ENCODE results near the gene CPNE1.

CPNE1 gene

DNA sequence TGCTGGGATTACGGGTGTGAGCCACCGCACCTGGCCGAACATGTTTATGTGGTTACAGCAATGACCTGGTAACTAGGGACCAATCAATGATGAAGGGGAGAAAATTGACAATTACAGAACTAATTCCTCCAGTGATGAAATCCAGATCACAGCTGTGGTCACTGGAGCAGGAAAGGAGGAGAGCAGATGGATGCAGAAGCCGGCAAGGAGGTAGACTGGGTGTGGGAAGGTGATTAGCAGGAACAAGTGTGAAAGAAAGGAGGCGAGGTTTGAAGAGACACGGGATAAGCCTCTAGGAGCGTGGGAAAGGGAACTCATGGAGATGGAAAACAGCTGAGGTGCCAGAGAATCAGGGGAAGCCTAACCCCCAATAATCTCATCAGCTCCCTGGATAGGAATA, 66.2 kb downstream of the CPNE1 start:
- no peak for DNase-seq

DNA sequence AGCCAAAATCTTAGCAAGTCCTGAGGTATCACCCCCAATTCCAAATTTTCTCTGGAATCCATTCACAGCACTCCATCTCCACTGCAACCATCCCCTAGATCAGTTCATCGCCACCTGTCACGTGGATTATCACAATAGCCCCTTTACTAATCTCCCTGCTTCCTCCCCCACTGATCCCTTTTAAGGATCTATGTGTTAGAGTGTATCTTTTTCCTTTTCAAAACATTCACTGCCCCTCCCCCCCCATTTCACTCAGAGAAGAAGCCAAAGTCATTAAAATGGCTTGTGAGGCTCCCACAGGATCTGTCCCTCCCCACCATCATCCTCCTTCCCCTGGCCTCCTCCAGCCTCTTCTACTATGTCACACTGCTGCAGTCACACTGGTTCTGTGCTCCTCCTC, 67.5 kb downstream of the CPNE1 start:
- DNase-seq = no peak

DNA sequence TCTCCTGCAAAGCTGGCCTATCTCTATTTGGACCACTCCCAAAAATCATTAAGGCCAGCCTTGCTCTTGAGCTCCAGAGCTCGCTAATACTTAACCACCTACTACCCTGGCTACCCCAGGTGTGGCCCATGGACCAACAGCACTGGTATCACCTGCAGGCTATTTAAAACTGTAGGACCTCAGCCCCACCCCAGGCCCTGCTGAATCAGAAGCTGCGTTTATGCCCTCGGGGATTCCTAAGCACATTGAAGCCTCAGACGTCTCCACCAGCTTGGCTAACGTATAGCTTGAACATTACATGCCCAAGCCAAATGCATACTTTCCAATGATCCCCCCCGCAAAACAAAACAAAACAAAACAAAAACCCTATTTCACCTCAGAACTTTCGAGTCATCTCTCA, 68.8 kb downstream of the CPNE1 start:
- no peak for DNase-seq

DNA sequence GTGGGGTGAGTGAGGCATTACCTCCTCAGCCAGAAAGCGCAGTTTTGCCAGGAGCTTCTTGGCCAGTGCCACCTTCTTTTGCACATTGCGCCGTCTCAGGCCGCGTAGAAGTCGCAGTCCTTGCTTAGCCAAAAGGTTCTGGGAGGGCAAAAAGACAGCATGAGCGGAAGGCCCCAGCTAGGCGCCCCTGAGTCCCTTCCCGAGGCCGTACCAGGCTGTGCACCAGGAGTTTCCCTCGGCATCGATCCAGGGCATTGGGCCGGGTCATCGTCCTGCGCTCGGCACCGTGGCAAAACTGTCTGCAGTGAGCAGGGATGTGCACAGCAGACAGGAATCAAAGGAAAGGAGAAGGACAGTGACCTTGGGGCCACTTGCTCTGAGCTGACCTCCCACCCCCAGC, 69.2 kb downstream of the CPNE1 start:
- DNase-seq = no peak

DNA sequence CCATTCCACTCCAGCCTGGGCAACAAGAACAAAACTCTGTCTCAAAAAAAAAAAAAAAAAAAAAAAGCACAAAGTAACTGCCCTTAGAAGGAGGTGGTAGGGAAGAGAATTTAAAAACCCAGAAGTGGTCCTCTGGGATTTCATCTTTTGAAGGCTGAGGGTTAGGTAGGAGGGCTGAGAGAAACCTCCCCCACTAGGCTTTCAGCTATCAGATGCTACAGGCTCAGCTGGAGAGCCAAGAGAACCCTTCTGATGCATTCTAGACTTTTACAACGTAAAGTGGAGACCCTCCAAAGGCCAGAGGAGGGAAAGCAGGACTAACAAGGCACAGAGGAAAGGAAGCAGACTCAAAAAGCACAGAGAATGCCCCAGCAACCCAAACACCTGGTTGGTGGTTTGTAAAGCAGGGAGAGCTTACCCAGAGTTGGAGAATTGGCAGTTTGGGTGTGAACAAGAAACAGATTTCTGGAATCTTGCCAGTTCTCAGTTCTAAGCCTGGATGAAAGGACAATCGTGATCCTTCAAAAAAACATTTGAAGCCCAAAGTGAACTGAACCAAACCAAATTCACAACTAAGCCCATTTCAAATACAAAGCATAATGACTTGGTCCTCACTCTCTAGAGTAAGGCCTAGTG, 72.2 kb downstream of the CPNE1 start:
- no peak for DNase-seq

DNA sequence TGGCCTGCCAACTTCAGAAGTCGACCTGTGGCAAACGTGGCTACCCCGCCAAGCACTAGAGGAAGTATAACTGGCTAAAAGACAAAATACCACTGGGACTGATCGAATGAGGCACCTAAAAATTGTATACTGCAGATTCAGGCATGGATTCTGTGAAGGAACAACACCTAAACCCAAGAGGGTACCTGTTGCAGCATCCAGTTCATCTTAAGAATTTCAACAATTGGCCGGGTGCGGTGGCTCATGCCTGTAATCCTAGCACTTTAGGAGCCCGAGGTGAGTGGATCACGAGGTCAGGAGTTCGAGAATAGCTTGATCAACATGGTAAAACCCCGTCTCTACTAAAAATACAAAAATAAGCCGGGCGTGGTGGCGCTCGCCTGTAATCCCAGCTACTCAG, 76.3 kb downstream of the CPNE1 start:
- no peak for DNase-seq

DNA sequence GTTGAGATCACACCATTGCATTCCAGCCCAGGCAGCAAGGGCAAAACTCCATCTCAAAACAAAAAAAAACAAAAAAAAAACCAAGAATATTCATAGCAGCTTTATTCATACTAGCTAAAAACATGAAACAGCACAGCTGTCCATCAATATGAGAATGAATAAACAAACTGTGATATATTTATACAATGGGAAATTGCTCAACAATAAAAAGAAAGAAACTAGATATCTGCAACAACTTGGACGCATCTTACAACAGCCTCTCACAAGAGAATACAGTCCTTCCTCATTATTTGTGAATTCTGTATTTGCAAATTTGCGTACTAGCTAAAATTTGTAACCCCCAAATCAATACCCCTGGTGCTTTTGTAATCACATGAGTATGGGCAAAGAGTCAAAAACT, 77.3 kb downstream of the CPNE1 start:
- no peak for DNase-seq

DNA sequence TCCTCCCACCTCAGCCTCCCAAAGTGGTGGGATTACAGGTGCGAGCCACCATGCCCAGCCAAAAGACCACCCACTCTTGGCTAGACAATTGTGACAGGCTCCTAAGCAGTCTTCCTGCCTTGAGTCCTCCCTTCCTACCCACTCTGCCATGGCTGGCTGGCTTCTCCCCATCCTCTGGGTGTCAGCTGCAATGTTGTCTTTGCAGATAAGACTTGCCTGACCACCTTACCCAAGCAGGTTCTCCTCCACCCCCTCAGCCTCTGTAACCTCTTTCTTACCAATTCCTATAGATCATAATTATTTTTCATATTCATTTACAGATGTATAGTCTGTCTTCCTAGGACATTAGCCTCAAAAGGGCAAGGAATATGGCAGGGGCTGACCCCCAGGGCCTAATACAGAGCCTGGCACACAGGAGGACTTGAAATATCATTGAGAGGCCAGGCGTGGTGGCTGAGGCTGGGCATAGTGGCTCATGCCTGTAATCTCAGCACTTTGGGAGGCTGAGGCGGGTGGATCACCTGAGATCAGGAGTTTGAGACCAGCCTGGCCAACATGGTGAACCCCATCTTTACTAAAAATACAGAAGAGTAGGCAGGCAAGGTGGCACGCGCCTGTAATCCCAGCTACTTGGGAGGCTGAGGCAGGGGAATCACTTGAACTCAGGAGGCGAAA, 77.8 kb downstream of the CPNE1 start:
- DNase-seq = no peak

DNA sequence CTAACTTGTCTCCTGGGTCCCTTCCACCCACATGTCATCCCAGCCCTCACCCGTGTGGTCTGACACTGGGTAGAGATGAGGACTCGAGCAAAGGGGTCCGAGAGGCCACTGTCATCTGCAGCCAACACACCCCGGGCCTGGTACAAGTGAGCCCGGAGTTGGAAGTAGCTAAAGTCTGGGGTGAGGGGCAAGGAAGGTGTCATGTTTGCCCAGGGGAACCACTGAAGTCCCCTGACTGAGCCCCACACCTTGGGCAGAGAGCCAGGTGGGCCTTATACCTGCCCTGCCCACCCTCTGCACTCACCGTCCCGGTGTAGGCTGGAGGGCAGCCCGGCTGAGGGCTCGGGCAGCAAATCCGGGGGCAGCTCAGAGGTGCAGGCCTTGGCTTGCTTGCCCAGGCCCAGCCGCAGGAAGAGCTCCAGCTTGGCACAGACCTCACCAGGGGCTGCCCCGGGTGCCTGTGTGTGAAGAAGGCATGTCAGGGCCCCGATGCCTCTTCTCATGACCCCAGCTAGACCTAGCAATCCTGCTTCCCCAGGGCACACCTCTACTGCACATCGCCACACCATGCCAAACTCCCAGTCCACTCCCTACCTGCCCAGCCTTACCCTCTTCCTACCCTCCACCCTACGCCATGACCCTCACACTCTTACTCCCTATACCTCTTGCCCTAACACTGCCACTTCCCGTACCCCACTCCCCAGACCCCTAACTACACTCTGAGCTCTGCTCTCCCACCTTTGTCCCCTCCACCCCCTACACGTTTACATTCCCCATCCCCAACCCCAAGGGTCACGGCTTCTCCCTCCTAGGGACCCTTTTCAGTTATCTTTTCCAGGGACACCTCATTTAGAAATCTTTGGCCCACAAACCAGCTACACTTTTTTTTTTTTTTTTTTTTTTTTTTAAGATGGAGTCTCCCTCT, 80.8 kb downstream of the CPNE1 start:
- DNase-seq = no peak

DNA sequence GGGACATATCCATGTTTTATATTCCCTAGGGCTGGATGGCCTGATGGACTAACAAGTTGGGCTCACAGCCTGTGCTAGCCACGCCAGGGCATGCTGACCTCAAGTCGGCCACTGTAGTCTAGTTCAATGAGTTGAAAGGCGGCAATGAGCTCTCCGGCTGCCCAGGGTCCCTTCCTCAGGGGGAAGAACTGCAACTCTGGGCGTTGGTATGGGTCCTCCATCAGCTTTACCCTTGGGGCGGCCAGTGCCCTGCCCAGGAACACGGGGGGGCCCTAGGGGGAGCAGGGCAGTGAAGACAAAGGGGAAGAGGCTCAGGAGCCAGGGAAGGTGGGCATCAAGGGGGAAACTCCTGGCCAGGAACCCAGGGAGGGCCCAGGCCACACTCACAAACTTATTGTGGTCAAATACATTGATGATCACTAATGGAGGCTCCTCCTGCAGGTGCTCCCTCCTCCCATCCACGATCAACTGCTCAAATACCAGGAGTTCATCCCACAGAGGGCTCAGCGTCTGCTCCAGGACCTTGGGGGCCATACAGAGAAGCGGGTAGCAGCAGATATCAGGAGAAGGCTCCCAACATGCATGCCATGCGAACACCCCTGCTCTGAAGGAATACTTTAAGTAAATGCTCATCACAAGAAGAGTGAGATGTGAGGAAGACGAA, 81.8 kb downstream of the CPNE1 start:
- DNase-seq = no peak

DNA sequence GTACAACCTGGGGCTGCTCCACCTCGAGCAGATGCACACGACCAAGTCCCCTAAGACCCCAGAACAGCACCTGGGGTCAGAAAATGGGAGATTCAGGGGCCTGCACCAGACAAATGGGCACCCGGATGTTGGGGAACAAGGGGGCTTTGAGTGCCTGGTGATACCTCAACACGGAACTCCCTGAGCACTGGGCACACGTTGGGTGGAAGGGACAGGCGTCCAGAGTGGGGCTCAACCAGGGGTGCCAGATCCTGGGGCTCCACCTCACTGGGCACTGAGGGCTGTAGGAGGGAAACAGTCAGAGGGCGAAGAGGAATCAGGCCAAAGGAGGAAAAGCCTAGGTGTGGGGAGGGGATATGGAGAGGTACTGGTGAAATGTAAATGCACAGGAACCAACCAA, 82.6 kb downstream of the CPNE1 start:
- DNase-seq = no peak

DNA sequence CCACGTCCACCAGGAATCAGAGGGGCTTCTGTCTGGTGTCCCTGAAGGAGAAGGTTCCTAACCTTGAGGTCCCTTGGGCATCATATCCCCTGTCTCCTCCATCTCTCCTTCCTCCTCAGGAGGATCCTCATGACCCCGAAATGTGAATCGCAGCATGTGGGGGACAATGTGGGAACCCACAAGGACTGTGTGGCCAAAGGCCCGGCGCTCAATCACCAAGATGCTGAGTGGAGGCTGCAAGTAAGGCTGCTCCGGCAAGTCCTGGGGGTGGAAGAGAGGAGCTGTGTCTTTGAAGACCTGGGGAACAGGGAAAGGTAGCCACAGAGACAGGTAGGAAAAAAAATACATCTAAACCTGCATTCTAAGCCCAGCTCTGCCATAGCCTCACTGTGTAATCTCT, 85.5 kb downstream of the CPNE1 start:
- no peak for DNase-seq

DNA sequence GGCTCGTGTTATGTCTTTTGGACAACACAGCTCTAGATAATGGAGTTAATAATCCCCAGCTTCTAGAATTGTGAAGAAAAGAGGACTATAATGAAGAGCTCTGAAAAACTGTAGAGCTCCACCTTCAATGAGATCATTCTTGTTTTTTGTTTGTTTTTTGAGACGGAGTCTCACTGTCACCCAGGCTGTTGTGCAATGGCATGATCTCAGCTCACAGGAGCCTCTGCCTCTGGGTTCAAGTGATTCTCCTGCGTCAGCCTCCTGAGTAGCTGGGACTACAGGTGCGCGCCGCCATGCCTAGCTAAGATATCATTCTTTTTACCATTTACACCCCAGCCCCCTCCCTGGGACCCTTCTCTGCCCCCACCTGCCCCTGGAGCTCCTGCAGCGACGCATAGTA, 86.2 kb downstream of the CPNE1 start:
- no peak for DNase-seq

DNA sequence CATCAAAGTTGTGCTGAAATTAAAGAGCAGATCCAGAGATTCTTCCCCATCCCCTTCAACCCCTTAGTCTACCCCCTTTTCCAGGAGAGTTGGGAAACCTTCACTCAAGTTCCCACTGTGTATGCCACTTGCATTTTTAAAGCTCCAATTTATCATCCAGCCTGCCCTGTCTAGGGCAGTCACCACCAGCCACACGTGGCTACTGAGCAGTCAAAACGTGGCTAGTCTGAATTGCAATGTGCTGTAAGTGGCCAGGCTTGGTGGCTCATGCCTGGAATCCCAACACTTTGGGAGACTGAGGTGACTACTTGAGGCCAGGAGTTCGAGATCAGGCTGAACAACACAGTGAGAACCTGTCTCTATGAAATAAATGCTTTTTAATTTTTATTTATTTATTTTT, 87.9 kb downstream of the CPNE1 start:
- no peak for DNase-seq
